Karpas-422 (cell line): ENCODE results near the gene DDX49. TPM values are rescaled to one million over a fixed set of nuclear protein-coding genes. Genes with fewer than 3 reads are reported as not detected.

ENCODE experiments used
- DNase-seq: peaks from one replicate; pipeline ENCODE4 v3.0.0-alpha.2; 2015
- H2AFZ ChIP-seq: fragments of 200-600 bp; sonication (generic); 2 replicates; pipeline ENCODE4 v1.6.1; 2014; ENCODE audit warnings: antibody characterized with exemption, low read length, mixed read lengths
- H3K27ac ChIP-seq: fragments of 200-600 bp; sonication (generic); 2 replicates; pipeline ENCODE4 v1.5.1; 2014; ENCODE audit warnings: mild to moderate bottlenecking, low read length, moderate library complexity
- H3K27me3 ChIP-seq: fragments of 200-600 bp; sonication (generic); 2 replicates; pipeline ENCODE4 v1.6.1; 2014; ENCODE audit warnings: low read length, mixed read lengths
- H3K36me3 ChIP-seq: fragments of 200-600 bp; sonication (generic); 2 replicates; pipeline ENCODE4 v1.6.1; 2014; ENCODE audit warnings: low read length, mixed read lengths; ENCODE audit not compliant: insufficient read depth
- H3K4me1 ChIP-seq: fragments of 200-600 bp; sonication (generic); 2 replicates; pipeline ENCODE4 v1.6.1; 2014; ENCODE audit warnings: mild to moderate bottlenecking, low read length, mixed read lengths
- H3K4me2 ChIP-seq: fragments of 200-600 bp; sonication (generic); 2 replicates; pipeline ENCODE4 v1.6.1; 2014; ENCODE audit warnings: low read length, low read depth, mild to moderate bottlenecking; ENCODE audit not compliant: poor library complexity, severe bottlenecking
- H3K4me3 ChIP-seq: fragments of 200-600 bp; sonication (generic); 2 replicates; pipeline ENCODE4 v1.5.1; 2014; ENCODE audit warnings: mild to moderate bottlenecking, antibody characterized with exemption, low read length, mixed read lengths
- H3K79me2 ChIP-seq: fragments of 200-600 bp; sonication (generic); 2 replicates; pipeline ENCODE4 v1.6.1; 2014; ENCODE audit warnings: mild to moderate bottlenecking, low read length, mixed read lengths
- H3K9ac ChIP-seq: fragments of 200-600 bp; sonication (generic); 2 replicates; pipeline ENCODE4 v1.6.0; 2014; ENCODE audit warnings: low read length
- H3K9me2 ChIP-seq: fragments of 200-600 bp; sonication (generic), shearing (Covaris generic); replicated peaks from 2 replicates; pipeline ENCODE4 v1.6.0; 2014; ENCODE audit warnings: mild to moderate bottlenecking, low read length, moderate library complexity; ENCODE audit not compliant: insufficient read depth
- H3K9me3 ChIP-seq: fragments of 300-700, 200-600 bp; sonication (generic); 2 replicates; pipeline ENCODE4 v1.6.1; 2014; ENCODE audit warnings: low read length, mixed read lengths
- H4K20me1 ChIP-seq: fragments of 200-600 bp; sonication (generic); 2 replicates; pipeline ENCODE4 v1.6.1; 2014; ENCODE audit warnings: mild to moderate bottlenecking, antibody characterized with exemption, low read length, low read depth; ENCODE audit not compliant: insufficient read depth
- total RNA-seq: library from RNA; depleted of rRNA; stranded (reverse); fragments of >200 nt; shearing (Covaris generic); gene quantifications from 2 replicates; pipeline ENCODE4 v1.2.3, GENCODE V29; 2014; ENCODE audit warnings: low replicate concordance

Gene DDX49
- total RNA-seq, 1 experiment from 2014 or later, result 49.3 TPM

GRCh38 chr19:18878858-18879578, 40.5 kb upstream of the DDX49 start:
- no peaks in the 10 kb centered on the region for H3K27me3 ChIP-seq
- H3K4me1 ChIP-seq, result no peaks in the 10 kb centered on the region
- no peaks in the 10 kb centered on the region for H3K9me3 ChIP-seq
- no peak overlapping the region for H3K27ac ChIP-seq
- H3K9me2 ChIP-seq, result no peaks in the 10 kb centered on the region
- no peaks in the 10 kb centered on the region for H3K79me2 ChIP-seq
- H3K9ac ChIP-seq, result no peak overlapping the region
- H2AFZ ChIP-seq, result no peak overlapping the region
- no peak overlapping the region for H3K4me2 ChIP-seq
- H3K4me3 ChIP-seq, result no peak overlapping the region
- H3K36me3 ChIP-seq, result 0 out of 2 replicates have a peak, but pooled peaks cover 4% of the 10 kb centered on the region
- H4K20me1 ChIP-seq, result no peaks in the 10 kb centered on the region
- no peak for DNase-seq

- Histone ChIP-seq H3K27me3 (no peaks in the 10 kb centered on the region), H3K9ac (no peak overlapping the region), H3K36me3 (0 out of 2 replicates have a peak, but pooled peaks cover 4% of the 10 kb centered on the region), H3K79me2 (no peaks in the 10 kb centered on the region), H3K4me2 (no peak overlapping the region), H4K20me1 (no peaks in the 10 kb centered on the region), H3K9me2 (no peaks in the 10 kb centered on the region), H3K27ac (no peak overlapping the region), H3K4me3 (no peak overlapping the region), H3K4me1 (no peaks in the 10 kb centered on the region), H2AFZ (no peak overlapping the region), H3K9me3 (no peaks in the 10 kb centered on the region)
- peak; percentile 95 for DNase-seq
Measured at GRCh38 chr19:18879579-18880373, 39.7 kb upstream of the DDX49 start.

DNA sequence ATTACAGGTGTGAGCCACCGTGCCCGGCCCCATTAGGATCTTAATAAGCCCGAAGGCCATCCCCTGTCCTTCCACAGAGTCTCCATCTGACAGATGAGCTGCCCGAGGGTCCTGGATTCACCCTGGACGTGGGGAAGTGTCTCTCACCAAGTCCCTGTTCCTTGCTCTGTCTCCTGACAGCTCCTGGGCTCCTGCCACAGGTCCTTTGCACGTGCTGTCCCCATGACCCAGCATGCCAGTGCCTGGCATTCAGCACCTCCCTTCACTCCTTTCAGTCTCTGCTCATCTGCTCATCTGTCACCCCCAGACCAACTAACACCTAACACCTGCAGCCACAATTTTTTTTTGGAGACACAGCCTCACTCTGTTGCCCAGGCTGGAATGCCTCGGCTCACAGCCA, 38.0 kb upstream of the DDX49 start:
- Histone ChIP-seq H3K27ac (no peak overlapping the region), H3K9me3 (no peaks in the 10 kb centered on the region), H3K36me3 (0 out of 2 replicates have a peak, but pooled peaks cover 4% of the 10 kb centered on the region), H3K27me3 (no peaks in the 10 kb centered on the region), H3K9ac (no peak overlapping the region), H3K4me3 (no peak overlapping the region), H2AFZ (no peak overlapping the region), H3K79me2 (no peaks in the 10 kb centered on the region), H3K4me2 (no peak overlapping the region), H3K9me2 (no peaks in the 10 kb centered on the region), H4K20me1 (no peaks in the 10 kb centered on the region), H3K4me1 (no peaks in the 10 kb centered on the region)
- DNase-seq, result no peak

- no peaks in the 10 kb centered on the region for H3K9me3 ChIP-seq
- no peaks in the 10 kb centered on the region for H3K79me2 ChIP-seq
- H2AFZ ChIP-seq, result no peak overlapping the region
- H3K4me2 ChIP-seq, result no peak overlapping the region
- H3K9ac ChIP-seq, result no peak overlapping the region
- DNase-seq, result no peak
- no peaks in the 10 kb centered on the region for H3K36me3 ChIP-seq
- no peaks in the 10 kb centered on the region for H3K27me3 ChIP-seq
- no peaks in the 10 kb centered on the region for H3K4me1 ChIP-seq
- no peak overlapping the region for H3K27ac ChIP-seq
- H3K9me2 ChIP-seq, result no peaks in the 10 kb centered on the region
- no peak overlapping the region for H3K4me3 ChIP-seq
- no peaks in the 10 kb centered on the region for H4K20me1 ChIP-seq
Measured at GRCh38 chr19:18883526-18884304, 35.8 kb upstream of the DDX49 start.

GRCh38 chr19:18886972-18887371, 32.5 kb upstream of the DDX49 start:
- Histone ChIP-seq H3K9ac (no peak overlapping the region), H3K9me3 (no peaks in the 10 kb centered on the region), H3K4me1 (no peaks in the 10 kb centered on the region), H3K9me2 (no peaks in the 10 kb centered on the region), H4K20me1 (no peaks in the 10 kb centered on the region), H3K4me2 (no peak overlapping the region), H3K27me3 (no peaks in the 10 kb centered on the region), H3K36me3 (no peaks in the 10 kb centered on the region), H3K79me2 (no peaks in the 10 kb centered on the region), H2AFZ (no peak overlapping the region), H3K27ac (no peak overlapping the region), H3K4me3 (no peak overlapping the region)
- DNase-seq, result no peak

DNA sequence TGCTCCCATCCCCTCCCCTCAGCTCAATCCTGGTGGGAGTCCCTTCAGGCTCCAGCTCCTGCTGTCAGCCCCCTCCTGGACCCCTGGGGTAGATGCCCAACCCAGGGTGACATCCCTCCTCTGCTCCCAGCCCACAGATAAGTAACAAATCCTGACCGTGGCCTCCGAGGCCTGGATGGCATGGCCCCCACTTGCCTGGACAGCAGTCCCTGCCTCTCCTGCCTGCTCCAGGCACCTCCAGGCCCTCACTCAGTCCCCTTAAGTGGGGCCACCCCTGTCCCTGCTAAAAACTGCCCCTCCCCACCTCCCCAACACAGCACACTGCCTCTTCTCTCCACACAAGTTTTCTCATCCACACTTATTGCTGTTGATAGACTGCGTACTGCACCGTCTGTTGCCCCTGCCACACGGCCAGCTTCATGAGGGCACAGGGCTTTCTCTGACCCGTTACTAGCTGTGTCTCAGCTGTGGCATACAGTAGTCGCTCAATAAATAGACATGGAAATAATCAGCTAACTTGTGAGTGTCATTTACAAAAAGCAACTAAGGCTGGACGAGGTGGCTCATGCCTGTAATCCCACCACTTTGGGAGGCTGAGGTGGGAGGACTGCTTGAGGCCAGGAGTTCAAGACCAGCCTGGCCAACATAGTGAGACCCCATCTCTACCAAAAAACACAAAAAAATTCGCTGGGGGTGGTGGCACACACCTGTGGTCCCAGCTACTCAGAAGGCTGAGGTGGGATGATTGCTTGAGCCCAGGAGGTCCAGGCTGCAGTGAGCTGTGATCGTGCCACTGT, 29.4 kb upstream of the DDX49 start:
- Histone ChIP-seq H3K4me1 (no peaks in the 10 kb centered on the region), H3K27ac (no peak overlapping the region), H3K9ac (no peak overlapping the region), H4K20me1 (no peaks in the 10 kb centered on the region), H3K36me3 (no peaks in the 10 kb centered on the region), H3K9me2 (no peaks in the 10 kb centered on the region), H3K9me3 (no peaks in the 10 kb centered on the region), H3K79me2 (no peaks in the 10 kb centered on the region), H2AFZ (no peak overlapping the region), H3K4me3 (no peak overlapping the region), H3K27me3 (no peaks in the 10 kb centered on the region), H3K4me2 (no peak overlapping the region)
- no peak for DNase-seq

DNA sequence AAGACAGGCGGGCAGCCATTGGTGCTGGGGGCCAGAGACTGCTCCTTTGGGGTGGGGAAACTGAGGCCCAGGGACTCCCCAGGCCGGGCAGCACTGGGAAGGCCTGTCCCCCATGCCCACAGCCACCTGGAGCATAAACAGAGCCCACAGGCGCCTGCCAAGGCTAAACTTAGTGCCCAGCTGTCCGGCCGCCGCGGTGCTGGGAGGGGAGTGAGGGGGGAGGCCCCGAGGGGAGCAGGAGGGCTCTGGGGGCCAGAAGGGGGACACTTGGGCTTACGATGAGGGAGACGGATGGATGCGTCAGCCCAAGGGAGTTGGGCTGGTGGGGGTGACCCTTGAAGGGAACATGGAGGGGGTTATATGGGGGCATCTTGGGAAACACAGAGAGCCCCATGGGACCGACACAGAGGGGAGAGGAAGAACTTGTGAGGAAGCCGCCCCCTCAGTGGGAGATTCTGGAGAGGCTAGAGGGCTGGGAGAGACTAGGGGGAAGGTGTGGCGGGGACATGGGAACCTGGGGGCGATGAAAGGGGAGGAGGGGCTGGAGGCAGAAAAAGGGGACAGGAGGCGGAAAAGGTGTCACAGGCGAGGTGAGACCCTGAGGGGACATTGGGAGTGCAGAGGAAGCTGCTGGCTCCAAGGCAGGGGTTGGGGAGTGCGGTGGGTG, 25.8 kb upstream of the DDX49 start:
- Histone ChIP-seq H3K4me1 (no peaks in the 10 kb centered on the region), H3K79me2 (no peaks in the 10 kb centered on the region), H3K9me2 (no peaks in the 10 kb centered on the region), H3K9ac (no peak overlapping the region), H3K36me3 (no peaks in the 10 kb centered on the region), H3K4me2 (no peak overlapping the region), H3K4me3 (no peak overlapping the region), H3K9me3 (no peaks in the 10 kb centered on the region), H2AFZ (no peak overlapping the region), H4K20me1 (no peaks in the 10 kb centered on the region), H3K27ac (no peak overlapping the region), H3K27me3 (no peaks in the 10 kb centered on the region)
- no peak for DNase-seq
